ENCODE data around the gene FGF6. TPM values are rescaled to one million over a fixed set of nuclear protein-coding genes. Genes with fewer than 3 reads are reported as not detected.

Gene FGF6
- total and polyA plus RNA-seq, 4 donors: not detected

DNA sequence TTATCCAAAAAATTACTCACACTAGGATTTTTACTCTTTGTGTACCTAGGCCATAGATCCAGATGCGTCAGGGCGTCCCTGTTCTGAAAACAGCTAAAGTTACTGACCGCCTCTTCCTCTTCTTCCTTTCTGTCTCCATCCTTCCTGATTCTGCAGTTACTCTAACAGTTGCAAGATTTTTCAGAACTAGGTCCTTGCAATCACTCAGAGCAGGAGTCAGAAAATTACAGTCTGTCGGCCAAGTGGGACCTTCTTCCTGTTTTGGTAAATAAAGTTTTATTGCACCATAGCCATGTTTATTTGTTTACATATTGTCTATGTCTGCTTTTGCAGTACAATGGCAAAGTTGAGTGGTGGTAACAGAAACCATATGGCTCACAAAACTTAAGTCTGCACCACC is 25.6 kb upstream of the FGF6 start:
- TF ChIP-seq RAD21 (IDR thresholded peaks at IDR 0.05) (no peak), GABPA (IDR thresholded peaks at IDR 0.05 in 1 of 2, conservative IDR thresholded peaks at IDR 0.05 in 1 of 2) (no peak), HNF4A (conservative IDR thresholded peaks at IDR 0.05) (no peak), SP1 (IDR thresholded peaks at IDR 0.05) (no peak), HNF4G (IDR thresholded peaks at IDR 0.05) (no peak), NR2F2 (IDR thresholded peaks at IDR 0.05) (no peak), FOXA2 (IDR thresholded peaks at IDR 0.05) (no peak)
- H3K4me1 ChIP-seq (ENCODE audit: control insufficient read depth in 4 of 4, insufficient read depth in 4 of 4, low read length in 3 of 4): no peaks in the 10 kb centered on the region
- H3K9me3 ChIP-seq (ENCODE audit: control insufficient read depth in 4 of 4, low read length in 3 of 4): no peaks in the 10 kb centered on the region
- no peaks in the 10 kb centered on the region for H3K27me3 ChIP-seq (ENCODE audit: control insufficient read depth in 4 of 4, insufficient read depth in 4 of 4, low read length in 3 of 4)
- 79% methylated on average over 4 of the region's 4 CpGs for WGBS
- DNase-seq (ENCODE audit: low spot score): no peak
- H3K36me3 ChIP-seq (ENCODE audit: control insufficient read depth in 4 of 4, insufficient read depth in 3 of 4, low read depth in 1 of 4, low read length in 3 of 4): no peaks in the 10 kb centered on the region
- H3K27ac ChIP-seq (ENCODE audit: low read depth in 1 of 2, low read length in 2 of 2): no peak overlapping the region
- H3K9ac ChIP-seq (ENCODE audit: low read depth in 1 of 2, low read length in 2 of 2): no peak overlapping the region
- H3K4me3 ChIP-seq (ENCODE audit: low read depth in 1 of 3, low read length in 3 of 3): no peak overlapping the region

DNA sequence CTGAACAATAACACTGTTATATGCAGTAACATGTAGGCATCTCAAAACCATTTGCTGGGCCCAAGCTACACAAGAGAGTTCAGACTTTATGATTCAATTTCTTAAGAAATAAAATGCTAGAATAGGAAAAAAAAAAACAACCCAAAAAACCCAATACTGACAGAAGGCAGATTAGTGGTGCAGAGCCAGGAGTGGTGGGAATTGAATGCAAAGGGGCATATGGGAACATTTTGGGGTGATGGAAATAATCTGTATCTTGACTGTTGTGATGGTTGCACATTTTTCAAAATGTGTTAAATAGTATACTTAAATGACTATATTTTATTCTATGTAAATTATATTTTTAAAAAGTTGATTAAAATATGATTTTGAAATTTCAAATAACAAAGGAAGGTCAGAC is 23.4 kb upstream of the FGF6 start:
- Histone ChIP-seq H3K27me3 (ENCODE audit: control insufficient read depth in 4 of 4, insufficient read depth in 4 of 4, low read length in 3 of 4) (no peaks in the 10 kb centered on the region), H3K4me3 (ENCODE audit: low read depth in 1 of 3, low read length in 3 of 3) (no peak overlapping the region), H3K9ac (ENCODE audit: low read depth in 1 of 2, low read length in 2 of 2) (no peak overlapping the region), H3K4me1 (ENCODE audit: control insufficient read depth in 4 of 4, insufficient read depth in 4 of 4, low read length in 3 of 4) (no peaks in the 10 kb centered on the region), H3K9me3 (ENCODE audit: control insufficient read depth in 4 of 4, low read length in 3 of 4) (no peaks in the 10 kb centered on the region), H3K27ac (ENCODE audit: low read depth in 1 of 2, low read length in 2 of 2) (no peak overlapping the region), H3K36me3 (ENCODE audit: control insufficient read depth in 4 of 4, insufficient read depth in 3 of 4, low read depth in 1 of 4, low read length in 3 of 4) (no peaks in the 10 kb centered on the region)
- no peak for DNase-seq (ENCODE audit: low spot score)
- no peak for TF ChIP-seq EGR1 (IDR thresholded peaks at IDR 0.05; ENCODE audit: low read depth in 2 of 2)
- TF ChIP-seq SP1 (IDR thresholded peaks at IDR 0.05): no peak
- no peak for TF ChIP-seq FOXA1 (IDR thresholded peaks at IDR 0.05)
- no peak for TF ChIP-seq GABPA (IDR thresholded peaks at IDR 0.05 in 1 of 2, conservative IDR thresholded peaks at IDR 0.05 in 1 of 2)
- TF ChIP-seq, protein P1, sequence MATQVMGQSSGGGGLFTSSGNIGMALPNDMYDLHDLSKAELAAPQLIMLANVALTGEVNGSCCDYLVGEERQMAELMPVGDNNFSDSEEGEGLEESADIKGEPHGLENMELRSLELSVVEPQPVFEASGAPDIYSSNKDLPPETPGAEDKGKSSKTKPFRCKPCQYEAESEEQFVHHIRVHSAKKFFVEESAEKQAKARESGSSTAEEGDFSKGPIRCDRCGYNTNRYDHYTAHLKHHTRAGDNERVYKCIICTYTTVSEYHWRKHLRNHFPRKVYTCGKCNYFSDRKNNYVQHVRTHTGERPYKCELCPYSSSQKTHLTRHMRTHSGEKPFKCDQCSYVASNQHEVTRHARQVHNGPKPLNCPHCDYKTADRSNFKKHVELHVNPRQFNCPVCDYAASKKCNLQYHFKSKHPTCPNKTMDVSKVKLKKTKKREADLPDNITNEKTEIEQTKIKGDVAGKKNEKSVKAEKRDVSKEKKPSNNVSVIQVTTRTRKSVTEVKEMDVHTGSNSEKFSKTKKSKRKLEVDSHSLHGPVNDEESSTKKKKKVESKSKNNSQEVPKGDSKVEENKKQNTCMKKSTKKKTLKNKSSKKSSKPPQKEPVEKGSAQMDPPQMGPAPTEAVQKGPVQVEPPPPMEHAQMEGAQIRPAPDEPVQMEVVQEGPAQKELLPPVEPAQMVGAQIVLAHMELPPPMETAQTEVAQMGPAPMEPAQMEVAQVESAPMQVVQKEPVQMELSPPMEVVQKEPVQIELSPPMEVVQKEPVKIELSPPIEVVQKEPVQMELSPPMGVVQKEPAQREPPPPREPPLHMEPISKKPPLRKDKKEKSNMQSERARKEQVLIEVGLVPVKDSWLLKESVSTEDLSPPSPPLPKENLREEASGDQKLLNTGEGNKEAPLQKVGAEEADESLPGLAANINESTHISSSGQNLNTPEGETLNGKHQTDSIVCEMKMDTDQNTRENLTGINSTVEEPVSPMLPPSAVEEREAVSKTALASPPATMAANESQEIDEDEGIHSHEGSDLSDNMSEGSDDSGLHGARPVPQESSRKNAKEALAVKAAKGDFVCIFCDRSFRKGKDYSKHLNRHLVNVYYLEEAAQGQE (IDR thresholded peaks at IDR 0.05): no peak
- TF ChIP-seq, protein P2, sequence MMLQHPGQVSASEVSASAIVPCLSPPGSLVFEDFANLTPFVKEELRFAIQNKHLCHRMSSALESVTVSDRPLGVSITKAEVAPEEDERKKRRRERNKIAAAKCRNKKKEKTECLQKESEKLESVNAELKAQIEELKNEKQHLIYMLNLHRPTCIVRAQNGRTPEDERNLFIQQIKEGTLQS (IDR thresholded peaks at IDR 0.05): no peak
- TF ChIP-seq HNF4G (IDR thresholded peaks at IDR 0.05): no peak
- TF ChIP-seq, protein P3, sequence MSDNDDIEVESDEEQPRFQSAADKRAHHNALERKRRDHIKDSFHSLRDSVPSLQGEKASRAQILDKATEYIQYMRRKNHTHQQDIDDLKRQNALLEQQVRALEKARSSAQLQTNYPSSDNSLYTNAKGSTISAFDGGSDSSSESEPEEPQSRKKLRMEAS (IDR thresholded peaks at IDR 0.05): no peak
- TF ChIP-seq YY1 (IDR thresholded peaks at IDR 0.05): no peak
- TF ChIP-seq, protein P4, sequence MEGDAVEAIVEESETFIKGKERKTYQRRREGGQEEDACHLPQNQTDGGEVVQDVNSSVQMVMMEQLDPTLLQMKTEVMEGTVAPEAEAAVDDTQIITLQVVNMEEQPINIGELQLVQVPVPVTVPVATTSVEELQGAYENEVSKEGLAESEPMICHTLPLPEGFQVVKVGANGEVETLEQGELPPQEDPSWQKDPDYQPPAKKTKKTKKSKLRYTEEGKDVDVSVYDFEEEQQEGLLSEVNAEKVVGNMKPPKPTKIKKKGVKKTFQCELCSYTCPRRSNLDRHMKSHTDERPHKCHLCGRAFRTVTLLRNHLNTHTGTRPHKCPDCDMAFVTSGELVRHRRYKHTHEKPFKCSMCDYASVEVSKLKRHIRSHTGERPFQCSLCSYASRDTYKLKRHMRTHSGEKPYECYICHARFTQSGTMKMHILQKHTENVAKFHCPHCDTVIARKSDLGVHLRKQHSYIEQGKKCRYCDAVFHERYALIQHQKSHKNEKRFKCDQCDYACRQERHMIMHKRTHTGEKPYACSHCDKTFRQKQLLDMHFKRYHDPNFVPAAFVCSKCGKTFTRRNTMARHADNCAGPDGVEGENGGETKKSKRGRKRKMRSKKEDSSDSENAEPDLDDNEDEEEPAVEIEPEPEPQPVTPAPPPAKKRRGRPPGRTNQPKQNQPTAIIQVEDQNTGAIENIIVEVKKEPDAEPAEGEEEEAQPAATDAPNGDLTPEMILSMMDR (IDR thresholded peaks at IDR 0.05; ENCODE audit: low read depth, low read length, missing input control): no peak
- TF ChIP-seq JUND (IDR thresholded peaks at IDR 0.05): no peak

Data from liver (tissue), 9 donors.